ENCODE results near the gene NUP93.

NUP93 gene

DNA sequence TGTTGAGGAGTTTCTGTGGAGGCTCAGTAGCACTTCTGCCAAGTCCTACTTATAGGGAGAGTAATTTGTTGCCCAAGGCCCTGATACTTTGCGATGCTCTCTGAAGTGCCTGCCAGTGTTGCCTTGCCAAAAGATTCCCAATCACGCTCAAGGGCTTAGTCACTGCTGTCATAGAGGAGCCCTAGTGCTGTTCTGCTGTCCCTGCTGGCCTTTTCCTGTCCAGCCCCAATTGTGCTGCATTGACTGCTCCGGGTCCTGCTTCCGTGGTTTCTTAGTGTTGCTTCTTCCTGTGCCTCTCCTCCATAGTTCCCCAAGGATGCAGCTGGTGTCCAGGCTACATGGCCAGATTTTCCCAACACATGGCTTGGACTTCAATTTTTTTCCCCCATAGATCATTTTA lies 13.9 kb downstream of the NUP93 start:
- DNase-seq (ENCODE audit: low spot score), result no peak

- no peak for DNase-seq (ENCODE audit: low spot score)
These were observed 15.2 kb downstream of the NUP93 start for GRCh38 chr16:56744996-56745640.

DNA sequence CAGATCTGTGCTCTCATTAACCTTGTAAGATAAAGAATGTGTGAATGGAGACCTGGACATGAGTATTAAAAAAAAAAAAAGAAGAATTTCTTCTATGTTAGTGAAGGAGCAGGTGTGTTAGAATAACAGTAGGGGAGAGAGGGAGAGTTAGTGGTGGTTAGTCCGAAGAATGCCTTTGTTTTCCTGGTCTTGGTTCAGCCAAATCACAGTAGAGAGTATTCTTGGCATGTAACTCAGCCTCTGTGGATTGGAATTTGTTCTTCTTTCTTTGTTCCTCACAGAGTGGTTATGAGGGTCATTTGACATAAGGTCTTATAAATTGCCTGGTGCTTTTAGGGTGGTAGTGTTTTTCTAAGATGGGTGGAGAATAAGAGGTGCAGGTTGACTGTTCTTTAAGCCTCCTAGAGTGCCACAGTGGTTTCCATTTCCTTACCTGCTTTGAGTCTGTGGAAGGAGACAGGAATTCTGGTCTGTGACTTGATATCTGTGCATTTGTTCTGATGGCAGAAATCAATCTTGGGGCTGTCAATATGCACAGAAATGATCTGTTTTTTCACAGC lies 17.6 kb downstream of the NUP93 start:
- no peak for DNase-seq (ENCODE audit: low spot score)

DNA sequence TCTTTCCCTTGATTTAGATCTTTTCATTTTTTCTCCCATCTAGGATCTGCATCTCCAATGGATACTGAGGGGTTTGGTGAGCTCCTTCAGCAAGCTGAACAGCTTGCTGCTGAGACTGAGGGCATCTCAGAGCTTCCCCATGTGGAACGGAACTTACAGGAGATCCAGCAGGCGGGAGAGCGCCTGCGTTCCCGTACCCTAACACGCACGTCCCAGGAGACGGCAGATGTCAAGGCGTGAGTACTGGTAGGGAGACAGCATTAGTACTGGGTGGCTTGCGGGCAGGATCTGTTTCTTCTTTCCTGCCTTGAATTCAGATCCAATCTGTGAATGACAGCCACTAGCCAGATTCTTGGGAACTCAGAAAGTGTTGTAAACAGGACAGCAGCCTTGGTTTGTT lies 18.3 kb downstream of the NUP93 start:
- no peak for DNase-seq (ENCODE audit: low spot score)

GRCh38 chr16:56748826-56749225 lies 18.9 kb downstream of the NUP93 start:
- no peak for DNase-seq (ENCODE audit: low spot score)

DNA sequence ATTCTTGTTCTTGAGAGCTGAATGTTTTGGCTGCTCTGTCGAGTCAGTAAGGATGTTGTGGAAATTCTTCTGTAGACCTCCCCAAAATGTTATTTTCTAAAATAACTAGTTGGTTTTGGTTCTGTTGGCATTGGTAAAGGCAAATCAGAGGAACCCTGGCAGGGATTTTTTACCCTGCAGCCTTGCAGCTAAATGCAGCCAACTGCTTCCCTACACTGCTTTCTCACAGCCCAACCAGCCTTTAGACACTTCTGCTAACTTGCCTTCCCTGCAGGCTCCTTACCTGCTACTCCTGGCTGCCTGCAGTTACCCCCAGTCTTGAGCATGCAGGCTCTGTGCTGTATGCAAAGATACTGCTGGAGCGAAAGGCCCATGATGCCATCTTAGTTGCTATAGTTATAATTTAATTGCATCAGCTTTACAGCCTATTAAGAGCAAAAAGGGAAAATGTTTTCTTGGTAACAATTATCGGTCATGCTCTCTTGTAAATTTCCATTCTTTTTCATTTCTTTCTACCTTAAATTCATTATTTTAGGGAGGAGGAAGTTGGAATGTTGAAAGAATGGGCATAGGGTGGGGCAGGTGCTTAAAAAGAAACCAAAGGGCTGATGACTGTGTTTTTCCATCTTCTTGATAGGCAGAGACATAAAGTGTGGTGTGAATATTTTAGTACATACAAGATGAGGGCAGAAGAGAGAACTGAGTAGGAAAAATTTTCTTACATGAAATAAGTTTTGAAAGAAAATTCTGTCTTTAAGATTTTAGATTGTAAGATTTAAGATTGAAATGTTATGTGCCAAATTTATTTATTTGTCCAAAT lies 20.0 kb downstream of the NUP93 start:
- no peak for DNase-seq (ENCODE audit: low spot score)

DNA sequence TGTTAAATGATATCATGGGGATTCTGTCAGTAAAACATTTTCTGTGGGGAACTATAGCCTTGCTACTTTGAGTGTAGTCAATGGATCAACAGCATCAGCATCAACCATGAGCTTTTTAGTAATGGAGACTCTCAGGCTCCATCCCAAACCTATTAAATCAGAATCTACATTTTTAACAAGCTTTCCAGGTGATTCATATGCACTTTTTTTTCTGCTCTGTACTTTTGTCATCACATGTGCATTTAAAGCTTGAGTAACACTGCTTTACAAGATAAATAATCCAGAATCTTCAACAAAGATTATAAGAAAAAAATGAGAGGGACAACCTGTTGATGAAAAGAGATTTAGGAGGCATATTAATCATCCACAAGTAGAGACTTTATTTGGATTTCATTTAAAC lies 23.5 kb downstream of the NUP93 start:
- DNase-seq (ENCODE audit: low spot score), result no peak

GRCh38 chr16:56755038-56755437 lies 25.1 kb downstream of the NUP93 start:
- DNase-seq (ENCODE audit: low spot score), result no peak

DNA sequence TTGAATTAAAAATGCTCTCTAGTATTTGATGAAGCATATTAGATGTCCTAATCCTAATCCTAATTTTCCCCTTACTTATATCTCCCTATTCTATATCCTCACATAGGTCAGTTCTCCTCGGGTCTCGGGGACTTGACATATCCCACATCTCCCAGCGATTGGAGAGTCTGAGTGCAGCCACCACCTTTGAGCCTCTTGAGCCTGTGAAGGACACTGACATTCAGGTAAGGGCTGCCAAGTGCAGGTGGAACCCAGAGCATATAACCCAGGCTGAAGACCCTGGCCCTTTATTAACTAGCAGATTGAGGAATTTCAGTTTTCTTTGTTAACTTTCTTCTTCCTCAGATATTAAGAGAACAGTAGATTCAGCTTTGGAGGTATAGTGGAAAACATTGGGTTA lies 28.5 kb downstream of the NUP93 start:
- no peak for DNase-seq (ENCODE audit: low spot score)

GRCh38 chr16:56758930-56759329 lies 29.0 kb downstream of the NUP93 start:
- no peak for DNase-seq (ENCODE audit: low spot score)

DNA sequence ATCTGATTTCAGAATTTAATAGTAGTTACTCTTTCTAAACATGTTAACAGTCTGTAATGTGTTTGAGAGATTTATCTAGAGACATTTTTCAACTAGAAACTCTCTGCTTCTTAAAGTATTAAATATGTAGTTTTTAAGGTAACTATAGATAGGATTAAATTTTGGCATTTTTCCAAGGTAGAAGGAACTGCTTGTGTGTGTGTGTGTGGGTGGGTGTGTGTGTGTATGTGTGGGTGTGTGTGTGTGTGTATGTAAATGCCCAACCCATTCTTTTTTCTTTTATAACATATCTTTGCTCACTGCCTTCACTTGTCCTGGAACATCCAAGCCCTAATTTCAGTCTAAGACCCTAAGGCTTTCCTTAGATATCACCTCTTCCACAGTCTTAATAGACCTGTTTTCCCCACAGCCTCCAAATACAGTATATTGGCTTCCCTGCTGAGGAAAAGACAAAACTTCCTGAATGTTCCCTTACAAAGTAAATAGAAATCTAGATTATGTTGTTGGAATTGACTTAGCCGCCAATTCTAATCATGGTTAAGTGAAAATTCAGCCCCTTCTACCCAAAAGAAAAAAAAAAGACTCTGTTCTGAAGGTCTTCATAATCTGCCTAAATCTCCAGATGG lies 33.5 kb downstream of the NUP93 start:
- DNase-seq (ENCODE audit: low spot score), result no peak

GRCh38 chr16:56764835-56765234 lies 34.9 kb downstream of the NUP93 start:
- DNase-seq (ENCODE audit: low spot score), result no peak

GRCh38 chr16:56765949-56766348 lies 36.0 kb downstream of the NUP93 start:
- no peak for DNase-seq (ENCODE audit: low spot score)

- DNase-seq (ENCODE audit: low spot score), result no peak
These were observed 37.1 kb downstream of the NUP93 start for GRCh38 chr16:56767024-56767423.

DNA sequence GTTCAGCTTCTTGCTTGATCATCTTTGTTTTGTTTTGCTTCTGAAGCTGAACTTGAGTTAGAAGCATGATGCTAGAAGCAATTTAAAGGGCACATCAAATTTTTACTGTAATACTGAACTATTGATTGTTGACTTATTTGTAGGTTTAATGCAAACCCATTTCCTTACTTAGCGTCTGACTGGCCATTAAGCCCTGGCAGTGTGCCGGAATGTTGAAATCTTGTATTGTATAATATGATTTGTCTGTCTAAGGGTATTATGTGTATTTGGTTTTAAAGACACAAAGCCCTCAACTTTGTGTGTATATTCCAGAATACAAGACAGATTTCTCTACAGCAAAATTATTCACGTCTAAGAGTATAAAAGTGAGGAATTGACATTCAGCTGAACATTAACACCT lies 39.7 kb downstream of the NUP93 start:
- DNase-seq (ENCODE audit: low spot score), result no peak

- DNase-seq (ENCODE audit: low spot score), result no peak
These were observed 41.8 kb downstream of the NUP93 start for GRCh38 chr16:56771558-56772279.

DNA sequence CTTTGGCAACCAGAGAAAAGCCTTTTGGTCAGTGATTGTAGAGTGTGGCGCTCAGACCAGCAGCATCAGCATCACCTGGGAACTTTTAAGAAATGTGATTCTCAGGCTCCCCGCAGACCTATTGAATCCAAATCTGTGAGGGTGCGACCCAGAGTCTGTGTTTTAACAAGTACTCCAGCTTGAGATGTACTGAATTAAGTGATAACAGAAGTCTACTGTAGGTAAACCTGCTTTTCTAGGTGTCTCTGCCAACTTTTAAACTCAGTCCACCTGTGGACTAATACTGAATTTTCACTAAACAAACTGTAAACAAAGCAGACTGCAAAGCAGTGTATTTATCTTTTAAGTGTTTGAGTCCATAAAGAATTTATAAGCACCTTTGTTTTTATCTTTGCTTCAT lies 43.6 kb downstream of the NUP93 start:
- no peak for DNase-seq (ENCODE audit: low spot score)

DNA sequence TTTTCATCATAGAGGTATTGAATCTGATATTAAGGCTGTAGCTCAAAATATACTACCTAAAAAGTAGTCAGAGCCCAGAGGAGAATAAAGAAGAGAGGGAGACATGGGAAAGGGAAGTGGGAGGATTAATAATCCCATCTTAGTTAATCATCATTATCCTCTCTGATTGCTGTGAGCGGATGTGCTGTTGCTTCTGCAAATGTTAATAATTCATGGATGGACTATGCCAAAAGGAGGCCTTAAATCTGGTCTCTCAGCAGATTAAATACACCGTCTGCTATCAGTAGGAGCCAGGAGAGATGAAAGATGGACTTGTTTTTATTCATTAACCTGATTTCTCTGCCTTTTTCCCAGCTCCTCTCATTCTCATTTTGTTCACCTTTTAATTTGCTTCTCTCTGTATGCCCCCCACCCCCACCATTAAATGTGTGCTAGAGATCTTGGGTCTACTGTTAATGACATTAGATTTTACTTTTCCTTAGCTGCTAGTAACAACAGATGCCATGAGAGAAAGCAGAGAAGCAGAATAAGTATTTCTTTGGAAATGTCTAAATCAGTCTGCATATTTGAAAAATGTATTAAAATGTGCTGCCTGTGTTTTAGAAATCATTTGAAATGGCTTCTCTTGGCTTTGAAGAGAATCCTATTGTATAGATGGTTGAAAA lies 44.2 kb downstream of the NUP93 start:
- DNase-seq (ENCODE audit: low spot score), result no peak

DNA sequence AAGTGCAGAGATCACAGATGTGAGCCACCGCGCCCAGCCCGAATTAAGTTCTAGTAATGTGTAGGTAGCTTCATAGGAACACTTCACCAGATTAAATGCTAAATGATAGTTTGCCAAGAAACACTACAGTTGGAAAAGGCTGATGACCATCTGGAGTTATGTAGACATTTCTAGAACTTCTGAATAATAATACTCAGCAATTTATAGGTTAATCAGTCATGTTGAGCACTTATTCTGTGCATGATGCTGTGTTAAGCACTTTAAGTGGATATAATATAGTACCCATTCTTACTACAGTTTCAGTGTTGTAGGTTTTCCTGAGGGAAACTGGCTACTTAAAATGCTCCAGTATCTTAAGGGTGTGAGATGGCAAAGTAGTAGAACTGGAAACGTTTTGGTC lies 45.2 kb downstream of the NUP93 start:
- no peak for DNase-seq (ENCODE audit: low spot score)

DNA sequence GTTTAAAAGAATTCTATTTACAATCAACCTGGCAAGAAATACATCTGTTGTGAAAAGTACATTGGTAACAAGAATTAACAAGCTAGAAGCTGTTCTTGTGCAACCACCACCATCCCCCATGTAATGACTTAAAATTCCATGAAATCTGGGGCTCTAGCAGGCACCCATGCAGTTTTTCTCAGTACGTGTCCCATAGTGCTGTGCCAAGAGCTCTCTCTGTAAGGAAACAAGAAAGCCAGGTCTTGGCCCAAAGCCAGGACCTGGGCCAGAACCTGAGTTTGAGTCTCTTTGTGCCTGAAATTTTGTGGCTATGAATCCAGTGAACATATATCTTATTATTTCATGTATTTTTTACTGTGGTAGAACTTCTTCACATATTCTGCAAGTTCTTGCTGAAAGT lies 46.6 kb downstream of the NUP93 start:
- DNase-seq (ENCODE audit: low spot score), result no peak

DNA sequence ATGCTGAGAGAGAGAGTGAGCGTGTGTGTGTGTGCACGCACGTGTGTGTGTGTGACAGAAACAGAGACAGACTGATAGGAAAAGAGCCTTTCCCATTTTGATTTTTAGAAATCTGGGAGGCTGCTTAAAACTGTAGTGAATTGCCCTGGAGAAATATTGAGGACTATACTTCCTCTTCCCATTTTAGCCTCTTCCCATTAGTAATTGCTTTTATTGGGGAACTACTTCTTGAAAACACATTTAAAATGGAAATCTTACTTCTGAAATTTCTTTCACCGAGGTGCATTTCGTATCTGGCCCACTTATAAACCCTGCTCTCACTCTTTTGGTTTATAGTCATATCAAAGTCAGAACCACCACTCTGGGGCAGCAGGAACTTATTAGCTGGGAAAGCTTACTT lies 47.1 kb downstream of the NUP93 start:
- DNase-seq (ENCODE audit: low spot score), result no peak

DNA sequence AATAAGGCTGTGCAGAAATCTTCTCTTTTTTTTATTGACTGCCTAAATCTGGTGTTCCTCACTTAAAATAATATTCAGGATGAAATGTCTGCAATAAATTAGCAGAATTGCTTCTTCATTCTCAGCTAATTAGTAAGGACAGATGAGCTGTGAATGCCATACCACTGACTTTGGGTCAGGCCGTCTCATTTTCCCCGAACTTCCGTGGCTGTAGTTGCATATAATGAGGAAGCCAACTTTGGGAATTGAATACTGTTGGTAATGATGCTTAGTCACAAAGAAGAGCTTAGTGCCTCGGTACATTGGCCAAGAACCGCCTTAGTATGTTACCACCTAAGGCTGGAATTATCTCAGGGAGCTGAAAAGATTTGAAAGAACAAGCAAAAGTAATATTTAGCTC lies 47.6 kb downstream of the NUP93 start:
- no peak for DNase-seq (ENCODE audit: low spot score)

Measured in SW480 (cell line).